ENCODE results near the gene CPNE1. TPM values are rescaled to one million over a fixed set of nuclear protein-coding genes. Genes with fewer than 3 reads are reported as not detected.

Gene CPNE1
- total RNA-seq, 1 experiment from 2014 or later = 333 TPM

GRCh38 chr20:35662551-35662950 lies 2.1 kb downstream of the CPNE1 start (continued):
- TF ChIP-seq SRF (IDR thresholded peaks at IDR 0.05; ENCODE audit: low read depth) (no peak), CBX3 (IDR thresholded peaks at IDR 0.05; ENCODE audit: low read depth) (no peak), ZNF274 (IDR thresholded peaks at IDR 0.05; ENCODE audit: low read depth, low read length) (no peak), ZBTB33 (IDR thresholded peaks at IDR 0.05; ENCODE audit: extremely low read depth, insufficient replicate concordance, low read length) (no peak)

- POLR2A ChIA-PET = no interaction called here
- TF ChIP-seq EGR1 (IDR thresholded peaks at IDR 0.05; ENCODE audit: low read depth) = no peak
- no peak for TF ChIP-seq JUND (IDR thresholded peaks at IDR 0.05)
- TF ChIP-seq ZNF274 (IDR thresholded peaks at IDR 0.05; ENCODE audit: low read depth, low read length) = no peak
- no peak for TF ChIP-seq RAD21 (IDR thresholded peaks at IDR 0.05; ENCODE audit: low read depth)
- TF ChIP-seq SP1 (IDR thresholded peaks at IDR 0.05; ENCODE audit: low read depth) = no peak
- TF ChIP-seq FOSL1 (IDR thresholded peaks at IDR 0.05; ENCODE audit: low read depth) = no peak
- no peak for TF ChIP-seq POLR2AphosphoS5 (IDR thresholded peaks at IDR 0.05; ENCODE audit: low read depth, low read length)
- TF ChIP-seq CEBPB (IDR thresholded peaks at IDR 0.05; ENCODE audit: low read depth) = no peak
- no peak for TF ChIP-seq YY1 (IDR thresholded peaks at IDR 0.05; ENCODE audit: extremely low read depth, insufficient replicate concordance, low read depth, low read length)
- TF ChIP-seq CBX3 (IDR thresholded peaks at IDR 0.05; ENCODE audit: low read depth) = no peak
- TF ChIP-seq EZH2phosphoT487 (IDR thresholded peaks at IDR 0.05; ENCODE audit: borderline replicate concordance) = no peak
- TF ChIP-seq ATF3 (IDR thresholded peaks at IDR 0.05) = no peak
- TF ChIP-seq SRF (IDR thresholded peaks at IDR 0.05; ENCODE audit: low read depth) = no peak
- no peak for TF ChIP-seq REST (IDR thresholded peaks at IDR 0.05; ENCODE audit: low read depth)
- no peak for TF ChIP-seq POLR2A (IDR thresholded peaks at IDR 0.05; ENCODE audit: borderline replicate concordance, extremely low read depth, insufficient read depth, insufficient read length)
- TF ChIP-seq ZBTB33 (IDR thresholded peaks at IDR 0.05; ENCODE audit: extremely low read depth, insufficient replicate concordance, low read length) = no peak
- no peak for TF ChIP-seq TCF7L2 (IDR thresholded peaks at IDR 0.05; ENCODE audit: borderline replicate concordance, extremely low read depth, insufficient read depth, insufficient read length)
- no peak for TF ChIP-seq EZH2 (IDR thresholded peaks at IDR 0.05)
Measured at GRCh38 chr20:35661908-35662307, 2.8 kb downstream of the CPNE1 start.

More at GRCh38 chr20:35661908-35662307, 2.8 kb downstream of the CPNE1 start:
- DNase-seq (ENCODE audit: low read depth, low spot score) (no peak), ATAC-seq (no peak)
- Histone ChIP-seq H3K36me3 (ENCODE audit: control insufficient read depth in 1 of 2, insufficient read depth in 2 of 2, low read length in 2 of 2) (peaks cover 0 to 6% of the 10 kb centered on the region in 2 experiments; a peak in 3 of 4 replicates), H3K27me3 (ENCODE audit: insufficient read depth, low read length) (no peaks in the 10 kb centered on the region), H3K4me2 (ENCODE audit: low read length) (peak overlapping the region; percentile 80), H3K4me1 (ENCODE audit: control insufficient read depth in 1 of 2, insufficient read depth in 2 of 2, low read length in 2 of 2) (peaks cover 31 to 43% of the 10 kb centered on the region in 2 experiments), H3K27ac (ENCODE audit: low read depth, low read length) (no peak overlapping the region), H3K9me3 (ENCODE audit: control insufficient read depth in 1 of 2, insufficient read depth in 1 of 2, low read depth in 1 of 2, low read length in 2 of 2) (no peaks in the 10 kb centered on the region), H3K79me2 (ENCODE audit: insufficient read depth, low read length) (peaks cover 78% of the 10 kb centered on the region), H3K4me3 (replicated peaks in 1 of 2; ENCODE audit: low read depth in 1 of 2, low read length in 2 of 2) (peak overlapping the region in 1 of 2 experiments; percentile 79; a peak in 1 of 4 replicates), H2AFZ (ENCODE audit: low read depth, low read length, poor library complexity, severe bottlenecking) (no peak overlapping the region), H3K9ac (ENCODE audit: low read length) (peak overlapping the region; percentile 97), H4K20me1 (ENCODE audit: insufficient read depth) (peaks cover 54% of the 10 kb centered on the region), H3K9me2 (ENCODE audit: insufficient read depth) (no peaks in the 10 kb centered on the region)
- CTCF ChIA-PET = no interaction called here
- RAD21 ChIA-PET (ENCODE audit: low non-redundant PET in 1 of 2, low total read pairs in 2 of 2, uncharacterized antibody in 2 of 2, unreplicated experiment in 2 of 2) = no interaction called here
- no TSS peak for BruUV-seq (replicated peaks)
- intact Hi-C loops (cut with micrococcal nuclease) = loop anchor here (2.0 kb wide), 1 partner anchor 43 kb away; no protein-coding TSS in a partner anchor

All from HCT116 (cell line).